Ureter (tissue), 1 donor: Measurements from ENCODE around the gene NCLN. TPM values are rescaled to one million over a fixed set of nuclear protein-coding genes. Genes with fewer than 3 reads are reported as not detected.
"Not testable (repeated sequence)": the region's sequence is repeated elsewhere in the genome, so short reads cannot be mapped to it uniquely, and the experiment has no call there.

ENCODE experiments used
- DNase-seq: peaks from one replicate; pipeline ENCODE4 v3.0.0-alpha.2; 2020; ENCODE audit warnings: low spot score
- total RNA-seq: library from RNA; stranded (reverse); gene quantifications from one replicate; pipeline ENCODE4 v1.2.4, GENCODE V29; 2023
- donor health status: DM: yes; HTN: yes; CAD: no.

The NCLN gene
- total RNA-seq, 1 donor from 2014 or later = 69.2 TPM

DNA sequence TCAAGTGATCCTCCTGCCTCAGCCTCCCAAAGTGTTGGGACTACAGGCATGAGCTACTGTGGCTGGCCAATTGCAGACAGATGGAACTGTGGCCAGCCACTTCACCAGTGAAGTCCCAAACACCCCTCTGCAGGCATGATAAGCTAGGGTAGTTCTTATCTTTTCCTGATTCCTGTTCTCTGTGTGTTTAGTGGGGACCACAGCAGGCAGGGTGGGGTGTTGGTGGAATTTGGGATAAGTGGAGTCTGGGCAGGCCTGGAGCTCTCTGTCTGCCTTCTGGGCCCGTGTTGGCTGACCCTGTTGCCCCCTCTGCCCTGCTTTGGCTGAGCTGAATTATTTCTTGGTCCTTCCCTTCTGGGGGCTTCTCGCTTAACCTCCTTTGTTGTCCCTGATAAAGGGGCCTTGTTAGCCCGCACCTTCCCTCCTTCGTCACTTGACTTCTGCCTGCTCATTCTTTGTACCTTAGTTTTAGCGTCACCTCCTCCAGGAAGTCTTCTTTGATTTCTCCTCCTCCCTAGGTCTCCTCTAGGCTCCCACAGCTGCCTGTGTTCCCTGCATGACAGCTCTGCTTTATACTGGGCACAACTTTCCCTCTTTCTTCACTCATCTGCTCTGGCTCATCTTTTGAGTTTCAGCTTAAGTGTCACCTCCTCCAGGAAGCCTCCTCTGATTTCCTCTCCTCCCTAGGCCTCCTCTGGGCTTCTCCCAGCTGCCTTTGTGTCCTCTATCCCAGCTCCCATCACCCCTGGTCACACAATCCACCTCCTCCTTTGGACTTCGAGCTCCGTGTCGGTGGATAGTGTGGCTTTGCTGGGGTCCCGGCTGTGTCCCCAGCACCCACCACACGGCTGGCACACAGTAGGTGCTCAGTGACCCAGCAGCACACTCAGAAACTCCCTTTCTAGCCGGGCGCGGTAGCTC, 1.7 kb upstream of the NCLN start:
- no peak for DNase-seq

DNA sequence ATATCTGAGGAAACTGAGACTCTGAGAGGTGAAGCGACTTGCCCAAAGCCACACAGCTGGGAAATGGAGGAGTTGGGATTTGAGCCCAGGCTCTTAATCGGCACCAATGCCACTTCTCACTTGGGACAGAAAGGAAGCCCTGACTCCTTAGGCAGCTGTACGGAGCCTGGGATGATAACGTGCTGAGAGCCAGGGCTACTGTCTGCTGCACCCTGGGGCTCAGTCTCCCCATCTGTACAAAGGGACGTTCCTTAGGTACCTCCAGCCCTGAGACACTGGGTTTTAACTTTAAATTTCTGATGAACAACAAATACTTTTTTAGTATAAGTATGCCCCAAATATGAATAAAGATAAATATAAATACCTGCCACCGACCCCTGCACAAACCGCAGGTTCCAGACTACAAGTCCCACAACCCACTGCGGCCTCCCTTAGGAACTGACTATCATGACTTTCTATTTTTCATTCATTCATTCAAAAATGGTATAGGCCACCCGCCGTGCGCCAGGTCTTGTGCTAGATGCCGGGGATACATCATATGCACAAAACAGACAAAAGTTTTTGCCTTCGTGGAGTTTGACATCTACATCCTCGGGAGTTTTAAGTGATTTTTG, 776 bp upstream of the NCLN start:
- DNase-seq = no peak

DNA sequence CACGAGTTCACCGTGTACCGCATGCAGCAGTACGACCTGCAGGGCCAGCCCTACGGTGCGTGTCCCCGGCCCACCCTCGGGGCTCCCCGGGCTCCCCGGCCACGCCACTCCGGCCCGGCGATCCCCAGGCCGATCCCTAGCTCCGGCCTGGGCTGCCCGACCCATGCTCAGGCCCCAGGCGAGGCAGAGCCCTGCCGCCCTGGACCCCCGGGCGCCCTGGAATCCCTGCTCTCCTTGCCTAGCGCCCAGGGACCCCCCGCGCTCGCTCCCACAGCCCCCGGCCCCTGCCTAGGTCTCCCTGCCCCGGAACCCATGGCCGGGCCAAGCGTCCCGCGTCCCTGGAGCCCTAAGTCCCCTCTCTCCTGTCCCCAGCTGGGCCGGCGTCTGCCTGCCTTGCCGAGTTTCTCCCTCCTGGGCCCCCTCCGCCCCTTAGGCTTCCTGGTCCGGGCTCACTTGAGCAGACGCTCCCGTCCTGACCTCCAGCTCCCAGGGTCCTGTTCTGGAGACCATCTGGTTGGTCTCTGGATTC, 494 bp downstream of the NCLN start:
- no peak for DNase-seq

DNA sequence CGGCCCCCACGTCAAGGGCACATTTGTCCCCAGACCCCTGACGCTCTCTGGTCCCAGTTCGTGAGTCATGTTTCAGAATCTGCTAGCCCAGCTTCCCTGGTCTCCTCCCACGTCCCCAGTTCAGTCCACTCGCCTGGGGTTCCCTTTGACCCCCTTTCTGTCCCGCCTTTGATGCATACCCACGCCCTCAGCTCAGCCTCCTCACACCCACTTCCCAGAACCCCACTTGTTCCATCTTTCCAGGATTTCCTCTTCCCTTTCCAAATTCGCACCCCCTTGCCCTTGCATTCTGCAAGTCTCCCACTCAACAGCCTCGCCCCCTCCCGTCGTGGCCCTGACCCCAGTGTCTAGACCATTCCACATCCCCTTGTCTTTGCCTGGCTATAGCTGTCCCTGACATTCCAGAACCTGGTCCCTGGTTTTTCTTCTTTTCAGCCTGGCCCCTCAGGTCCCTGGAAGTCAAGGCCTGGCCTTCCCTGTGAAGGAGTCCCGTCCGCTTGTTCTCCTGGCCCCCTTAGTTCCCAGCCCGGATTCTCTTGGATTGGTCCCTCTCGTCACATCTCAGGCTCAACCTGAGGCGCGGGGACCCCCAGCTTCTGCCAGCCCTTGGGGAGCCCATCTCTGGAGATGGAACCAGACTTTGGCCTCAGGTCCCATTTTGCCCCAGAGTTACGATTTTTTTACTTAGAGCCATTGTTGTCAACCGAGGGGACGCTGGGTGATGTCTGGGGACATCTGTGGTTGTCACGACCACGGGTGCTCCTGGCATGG, 1.3 kb downstream of the NCLN start:
- no peak for DNase-seq

DNA sequence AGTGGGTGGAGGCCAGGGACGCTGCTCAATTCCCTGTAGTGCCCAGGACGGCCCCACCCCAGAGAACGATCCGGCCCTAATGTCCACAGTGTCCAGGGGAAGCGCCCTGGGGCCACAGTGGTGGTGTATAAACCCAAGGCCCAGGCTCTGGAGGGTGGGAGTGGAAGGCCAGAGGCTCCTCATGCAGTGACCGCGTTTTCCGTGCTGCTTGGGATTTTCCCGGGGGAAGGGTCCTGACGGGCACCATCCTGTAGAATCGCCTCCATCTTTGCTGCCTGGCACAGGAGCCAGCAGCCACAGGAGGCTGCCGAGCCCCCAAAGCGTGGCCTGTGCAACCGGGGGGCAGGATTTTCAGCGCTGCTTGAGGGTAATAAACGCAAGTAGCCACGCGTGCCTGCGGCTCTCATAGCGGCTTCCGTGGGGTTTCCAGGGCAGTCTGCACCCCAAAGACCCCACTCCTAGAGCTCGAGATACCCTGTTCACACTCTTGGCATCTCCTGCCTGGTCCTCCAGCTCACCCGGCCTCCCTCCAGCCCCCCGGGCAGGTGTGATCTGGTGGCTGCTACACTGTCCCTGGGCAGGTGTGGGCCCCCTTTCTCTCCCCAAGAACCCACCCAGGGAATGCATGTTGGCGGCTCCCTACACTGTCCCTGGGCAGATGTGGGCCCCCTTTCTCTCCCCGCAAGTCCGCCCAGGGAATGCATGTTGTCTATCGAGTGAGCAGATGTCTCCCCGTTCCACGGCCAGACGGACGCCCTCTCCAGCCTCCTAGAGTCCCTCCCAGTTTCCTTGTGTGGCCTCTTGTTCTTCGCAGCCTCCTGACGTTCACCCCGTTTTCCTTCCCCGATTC, 2.2 kb downstream of the NCLN start:
- DNase-seq = no peak

DNA sequence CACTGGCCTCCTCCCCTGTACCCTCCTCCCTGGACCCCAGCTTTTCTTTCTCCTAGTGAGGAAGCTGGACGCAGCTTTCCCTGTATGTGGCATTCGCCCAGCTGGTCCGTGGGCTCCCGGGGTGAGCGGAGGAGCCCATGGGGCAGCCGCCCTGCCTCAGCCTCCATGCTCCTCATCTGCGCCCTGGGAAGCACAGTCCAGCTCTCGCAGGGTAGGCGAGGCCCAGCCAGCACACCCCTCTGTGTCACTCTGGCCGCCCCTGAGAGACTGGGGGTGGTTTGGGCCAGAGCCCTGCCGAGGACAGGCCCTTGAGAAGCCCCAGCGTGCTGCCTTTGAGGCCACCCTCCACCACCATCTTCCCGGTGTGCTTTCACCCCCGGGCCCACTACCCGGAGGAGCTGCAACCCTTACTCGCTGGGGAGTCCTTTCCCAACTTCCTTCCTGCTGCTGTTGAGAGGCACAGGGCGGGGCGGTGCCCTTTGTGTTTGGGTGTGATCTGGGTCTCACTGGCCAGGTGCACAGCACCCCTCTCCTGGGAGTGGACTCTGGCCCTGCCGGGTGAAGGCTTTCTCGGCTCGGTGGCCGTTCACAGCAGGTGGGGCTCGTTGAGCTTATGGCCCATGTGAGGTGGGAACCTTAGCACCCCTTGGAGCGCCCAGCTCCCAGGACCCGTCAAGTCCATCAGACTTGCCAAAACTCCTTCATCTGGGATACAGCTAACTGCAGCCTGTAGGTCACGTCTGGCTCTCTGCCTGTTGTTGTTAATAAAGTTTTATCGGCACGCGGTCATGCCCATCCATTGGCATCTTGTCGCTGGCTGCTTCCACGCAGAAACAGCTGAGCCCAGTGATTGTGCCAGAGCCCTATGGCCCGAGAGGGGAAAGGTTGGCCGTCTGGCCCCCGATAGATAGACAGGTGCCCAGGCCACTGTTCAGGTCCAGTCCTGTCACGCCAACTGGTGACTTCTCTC, 3.2 kb downstream of the NCLN start:
- no peak for DNase-seq

DNA sequence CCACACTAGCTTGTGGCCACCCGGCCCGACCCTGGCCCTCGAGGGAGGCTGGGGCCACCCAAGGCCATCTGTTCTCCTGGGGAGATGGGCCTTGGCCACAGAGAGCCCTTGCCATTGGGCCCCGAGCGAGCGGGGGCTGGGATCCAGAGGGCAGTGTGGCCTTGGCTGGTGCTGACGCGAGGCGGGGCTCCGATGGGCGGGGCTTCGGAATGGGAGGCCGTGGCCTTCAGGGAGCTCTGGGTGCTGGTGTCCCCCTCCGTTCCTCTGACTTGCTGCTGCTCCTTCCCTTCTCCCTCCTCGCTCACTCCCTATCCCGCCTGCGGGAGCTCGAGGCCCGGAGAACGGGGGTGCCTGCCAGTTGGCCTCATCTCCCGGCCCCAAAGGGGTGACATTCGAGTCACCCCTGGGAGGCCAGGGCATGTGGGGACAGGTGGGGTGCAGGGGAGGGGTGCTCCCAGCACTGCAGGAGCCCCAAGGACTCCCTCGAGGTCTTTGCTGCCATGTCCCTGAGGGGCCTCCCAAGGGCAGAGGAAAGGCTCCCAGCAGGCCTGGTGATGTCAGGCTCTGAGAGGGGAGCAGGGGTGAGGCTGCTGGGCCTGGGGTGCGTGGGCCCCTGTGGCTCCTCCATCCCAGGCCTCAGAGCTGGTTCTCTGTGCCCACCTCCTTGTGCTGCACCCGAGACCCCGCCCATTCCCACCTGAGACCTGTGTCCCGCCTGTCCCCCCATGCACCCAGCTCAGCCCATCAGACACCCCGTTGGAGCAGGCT, 4.2 kb downstream of the NCLN start:
- DNase-seq = no peak

DNA sequence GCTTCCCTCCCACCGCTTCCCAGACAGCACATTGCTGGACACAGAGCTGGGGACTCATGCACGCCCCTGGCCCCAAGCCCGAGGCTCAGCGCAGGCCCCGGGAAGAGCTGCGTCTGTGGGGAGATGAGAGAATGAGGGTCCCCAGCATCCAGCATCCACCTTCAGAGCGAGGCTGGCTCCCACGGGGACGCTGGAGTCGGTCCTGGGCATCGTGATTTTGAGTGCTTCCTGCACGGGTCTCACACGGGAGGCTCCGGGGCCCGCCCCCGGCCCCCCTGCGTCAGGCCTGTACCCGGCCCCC, 4.7 kb downstream of the NCLN start:
- no peak for DNase-seq

DNA sequence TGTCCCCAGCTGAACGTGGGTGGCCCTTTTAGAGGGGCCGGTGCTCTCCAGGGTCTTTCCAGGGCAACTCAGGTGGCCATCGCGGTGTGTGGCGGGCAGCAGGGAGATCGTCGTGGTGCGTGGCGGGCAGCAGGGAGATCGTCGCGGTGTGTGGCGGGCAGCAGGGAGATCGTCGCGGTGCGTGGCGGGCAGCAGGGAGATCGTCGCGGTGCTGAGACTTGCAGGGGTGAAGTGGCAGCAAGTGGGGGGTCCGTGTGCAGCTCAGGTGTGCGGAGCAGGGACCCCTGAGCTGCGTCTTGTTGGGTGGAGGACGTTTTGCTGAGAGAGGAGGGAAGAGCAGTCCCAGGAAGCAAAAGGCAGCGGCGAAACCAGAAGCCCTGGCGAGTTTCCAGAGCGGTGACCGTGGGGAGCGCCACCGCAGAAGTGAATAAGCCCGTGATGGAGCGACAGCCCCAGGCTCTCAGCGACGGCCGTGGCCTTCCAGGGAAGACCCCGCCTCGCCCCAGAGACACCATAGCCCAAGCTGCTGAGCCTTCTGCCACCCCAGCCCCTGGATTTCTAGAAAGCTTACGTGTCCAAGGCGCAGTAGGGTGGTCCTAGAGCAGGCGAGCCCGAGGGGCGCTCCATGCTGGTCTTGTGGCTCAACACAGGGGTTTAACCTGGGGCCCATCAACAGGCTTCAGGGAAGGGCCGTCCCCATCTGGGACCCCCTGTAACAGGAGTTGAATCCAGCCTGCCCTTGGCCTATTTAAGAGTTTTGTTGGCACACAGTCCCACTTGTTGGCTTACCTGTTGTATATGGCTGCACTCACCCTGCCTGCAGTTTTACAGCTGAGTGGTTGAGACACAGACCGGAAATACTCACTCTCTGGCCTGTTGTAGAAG, 5.4 kb downstream of the NCLN start:
- no peak for DNase-seq

DNA sequence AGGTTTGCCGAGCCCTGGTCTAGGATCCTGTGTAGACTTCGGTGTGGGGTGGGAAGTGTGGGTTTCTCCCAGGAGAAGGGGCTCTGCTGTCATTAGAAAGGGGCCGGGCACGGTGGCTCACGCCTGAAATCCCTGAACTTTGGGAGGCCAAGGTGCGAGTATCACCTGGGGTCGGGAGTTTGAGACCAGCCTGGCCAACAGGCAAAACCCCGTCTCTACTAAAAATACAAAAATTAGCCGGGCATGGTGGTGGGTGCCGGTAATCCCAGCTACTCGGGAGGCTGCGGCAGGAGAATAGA, 6.0 kb downstream of the NCLN start:
- not testable (repeated sequence) for DNase-seq

DNA sequence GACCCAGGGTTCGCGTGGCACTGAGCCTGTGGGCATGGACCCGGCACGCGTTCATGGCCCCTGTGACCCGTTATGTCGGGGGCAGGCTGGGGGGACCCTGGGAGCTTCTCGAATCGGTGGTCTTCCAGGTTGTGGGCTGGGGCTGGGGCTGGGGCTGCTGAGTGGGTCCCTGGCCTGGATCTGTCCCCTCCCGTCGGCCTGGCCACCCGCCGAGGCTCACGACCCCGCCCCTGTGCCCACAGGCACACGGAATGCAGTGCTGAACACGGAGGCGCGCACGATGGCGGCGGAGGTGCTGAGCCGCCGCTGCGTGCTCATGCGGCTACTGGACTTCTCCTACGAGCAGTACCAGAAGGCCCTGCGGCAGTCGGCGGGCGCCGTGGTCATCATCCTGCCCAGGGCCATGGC, 6.5 kb downstream of the NCLN start:
- DNase-seq = no peak

DNA sequence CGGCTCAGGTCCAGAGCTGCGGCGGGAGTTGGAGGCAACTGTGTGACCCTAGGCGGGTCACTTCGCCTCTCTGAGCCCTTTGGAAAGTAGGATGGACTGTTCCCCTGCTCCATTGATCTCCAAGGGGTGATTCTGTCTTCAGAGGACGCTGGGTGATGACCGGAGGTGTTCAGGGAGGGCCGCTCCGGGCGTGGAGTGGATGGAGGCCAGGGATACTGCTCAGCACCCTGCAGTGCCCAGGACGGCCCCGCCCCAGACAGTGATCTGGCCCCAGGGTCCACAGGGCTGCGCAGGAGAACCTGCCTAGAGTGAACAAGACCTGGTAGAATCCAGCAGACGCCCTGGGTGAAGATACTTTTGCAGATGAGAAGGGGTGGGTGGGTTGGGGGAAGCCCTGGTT, 7.0 kb downstream of the NCLN start:
- no peak for DNase-seq

DNA sequence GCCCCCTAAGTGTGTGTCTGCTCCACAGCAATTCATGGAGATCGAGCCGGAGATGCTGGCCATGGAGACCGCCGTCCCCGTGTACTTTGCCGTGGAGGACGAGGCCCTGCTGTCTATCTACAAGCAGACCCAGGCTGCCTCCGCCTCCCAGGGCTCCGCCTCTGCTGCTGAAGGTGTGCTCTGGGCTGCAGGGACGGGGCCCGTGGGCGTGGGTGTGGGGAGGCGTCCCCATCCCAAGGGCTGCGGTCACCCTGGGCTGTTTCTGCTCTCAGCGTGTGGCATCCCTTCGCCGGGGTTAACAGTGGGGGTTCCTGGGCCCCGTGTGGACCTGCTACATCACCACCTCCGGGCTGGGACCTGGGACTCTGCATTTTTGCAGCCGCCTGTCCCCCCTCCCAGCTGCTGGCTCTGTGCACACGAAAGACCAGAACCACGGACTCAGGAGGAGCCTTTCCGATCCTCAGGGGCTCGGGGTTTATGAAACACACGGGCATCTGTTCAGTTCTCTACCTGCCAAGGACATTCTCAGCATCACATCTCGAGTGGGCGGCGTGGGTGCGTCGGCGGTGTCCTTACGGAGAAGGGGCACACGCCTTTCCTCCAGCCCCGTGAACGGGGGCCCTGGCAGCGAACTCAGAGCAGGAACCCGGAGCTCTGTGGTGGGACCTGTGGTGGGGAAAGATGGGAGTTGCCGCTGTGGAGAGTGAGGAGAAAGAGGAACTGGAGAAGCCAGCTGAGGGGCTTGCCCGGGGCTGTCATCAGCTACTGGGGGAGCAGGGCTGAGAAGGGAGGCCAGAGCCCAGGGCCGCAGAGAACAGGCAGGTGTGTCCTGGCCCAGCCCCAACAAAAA, 7.8 kb downstream of the NCLN start:
- DNase-seq = no peak

DNA sequence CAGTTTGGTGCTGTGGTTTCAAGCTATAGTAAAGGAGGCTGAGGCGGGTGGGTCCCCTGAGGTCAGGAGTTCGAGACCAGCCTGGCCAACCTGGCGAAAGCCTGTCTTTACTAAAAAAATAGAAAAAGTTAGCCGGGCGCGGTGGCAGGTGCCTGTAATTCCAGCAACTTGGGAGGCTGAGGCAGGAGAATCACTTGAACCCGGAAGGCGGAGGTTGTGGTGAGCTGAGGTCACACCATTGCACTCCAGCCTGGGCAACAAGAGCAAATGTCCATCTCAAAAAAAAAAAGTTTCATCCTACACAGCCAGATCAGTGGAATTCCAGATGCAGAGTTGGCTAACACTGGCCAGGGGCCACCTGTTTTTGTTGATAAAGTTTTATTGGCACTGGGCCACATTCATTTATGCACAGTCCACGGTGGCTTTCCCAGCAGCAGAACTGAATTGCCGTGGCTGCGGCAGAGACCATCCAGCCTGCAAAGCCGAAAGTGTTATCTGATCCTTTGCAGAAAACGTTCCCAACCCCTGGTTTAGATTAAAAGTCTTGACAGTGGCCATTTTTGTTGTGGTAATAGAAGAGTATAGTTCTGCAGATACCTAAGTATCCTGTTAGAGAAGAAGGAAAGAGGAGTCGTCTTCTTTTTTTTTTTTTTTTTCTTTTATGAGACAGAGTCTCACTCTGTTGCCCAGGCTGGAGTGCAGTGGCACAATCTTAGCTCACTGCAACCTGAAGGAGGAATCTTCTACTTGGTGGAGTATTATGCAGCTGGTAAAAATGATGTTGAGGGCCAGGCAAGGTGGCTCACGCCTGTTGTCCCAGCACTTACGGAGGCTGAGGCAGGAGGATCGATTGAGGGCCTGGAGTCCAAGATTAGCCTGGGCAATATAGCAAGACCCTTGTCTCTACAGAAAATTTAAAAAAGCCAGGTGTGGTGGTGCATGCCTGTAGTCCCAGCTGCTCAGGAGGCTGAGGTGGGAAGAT, 8.7 kb downstream of the NCLN start:
- DNase-seq = no peak

DNA sequence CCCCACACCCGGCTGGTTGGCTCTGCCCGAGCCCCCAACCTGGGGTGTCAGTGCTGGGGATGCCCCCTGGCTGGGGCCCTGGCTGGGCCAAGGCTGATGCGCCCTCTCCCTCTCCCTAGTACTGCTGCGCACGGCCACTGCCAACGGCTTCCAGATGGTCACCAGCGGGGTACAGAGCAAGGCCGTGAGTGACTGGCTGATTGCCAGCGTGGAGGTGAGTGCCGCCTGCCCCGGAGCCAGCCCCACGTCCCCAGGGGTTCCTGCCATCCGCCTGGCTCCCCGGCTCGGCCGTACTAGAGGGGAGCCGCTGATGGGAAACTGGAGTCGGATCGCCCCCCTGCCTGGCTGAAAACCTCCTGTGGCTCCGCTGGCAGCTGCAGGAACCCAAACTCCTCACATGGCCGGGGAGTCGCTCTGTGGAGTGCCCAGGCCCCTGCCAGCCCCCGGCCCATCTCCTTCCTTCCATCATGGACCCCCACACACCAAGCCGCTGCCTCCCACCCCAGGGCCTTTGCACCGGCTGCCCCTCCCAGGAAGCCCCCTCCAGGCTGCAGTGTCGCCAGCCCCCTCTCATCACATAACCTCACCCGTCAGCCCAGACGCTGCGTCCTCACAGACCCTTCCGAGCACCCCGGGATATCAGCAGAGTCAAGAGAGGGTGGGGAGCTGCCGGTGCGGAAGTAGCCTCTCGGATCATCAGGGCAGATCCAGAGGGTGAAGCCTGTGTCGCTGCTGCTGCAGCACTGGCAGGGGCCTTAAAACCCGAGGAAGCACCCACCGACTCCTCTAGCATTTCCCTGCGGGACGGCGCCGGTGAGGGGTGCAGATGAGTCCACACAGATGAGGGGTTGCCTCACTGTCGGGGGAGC, 10.6 kb downstream of the NCLN start:
- DNase-seq = peak; percentile 39

DNA sequence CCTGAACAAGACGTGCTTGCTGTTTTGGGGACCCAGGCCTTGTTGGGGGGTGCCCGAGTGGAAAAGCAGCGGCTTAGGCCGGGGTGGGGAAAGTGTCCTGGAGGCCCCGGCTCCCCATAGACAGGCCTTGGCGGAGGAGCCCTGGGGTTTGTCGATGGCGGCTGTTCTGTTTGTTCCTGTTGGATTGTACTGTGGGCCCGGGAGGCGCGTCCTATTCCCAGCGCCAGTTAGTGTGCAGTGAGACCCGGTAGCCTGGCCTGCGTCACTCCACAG, 11.1 kb downstream of the NCLN start:
- peak; percentile 36 for DNase-seq
